GM12878 (cell line): ENCODE data around the gene RNF13.
"Not testable (repeated sequence)": the region's sequence is repeated elsewhere in the genome, so short reads cannot be mapped to it uniquely, and the experiment has no call there.

Source experiments
- CBX5 ChIP-seq: sonication (generic); IDR thresholded peaks from 2 replicates; pipeline ENCODE4 v1.6.1; 2016; ENCODE audit warnings: low read depth, moderate library complexity, mild to moderate bottlenecking, inconsistent platforms
- CTCF ChIP-seq, 3 experiments: IDR thresholded peaks in 2 of 3; conservative IDR thresholded peaks in 1 of 3; 2 replicates each; pipeline ENCODE4 v1.5.1; 2011; ENCODE audit warnings: low read depth in 3 of 3, low read length in 3 of 3, mild to moderate bottlenecking in 3 of 3, control low read depth in 2 of 3, moderate library complexity in 2 of 3, inconsistent platforms in 1 of 3, mixed read lengths in 1 of 3; ENCODE audit not compliant: control insufficient read depth in 2 of 3, insufficient read depth in 1 of 3; ENCODE audit errors: extremely low read depth in 1 of 3
- E2F4 ChIP-seq: IDR thresholded peaks from 2 replicates; pipeline ENCODE4 v1.6.1; 2012; ENCODE audit warnings: low read depth, low read length, improper control_type of control experiment
- HDAC2 ChIP-seq: fragments of 200-600 bp; sonication (generic); IDR thresholded peaks from 2 replicates; pipeline ENCODE4 v1.6.1; 2017
- JUNB ChIP-seq: IDR thresholded peaks from 2 replicates; pipeline ENCODE4 v1.6.1; 2016; ENCODE audit warnings: antibody characterized with exemption, mild to moderate bottlenecking

GRCh38 chr3:149884848-149885247 is 71.8 kb downstream of the RNF13 start:
- TF ChIP-seq CTCF (IDR thresholded peaks at IDR 0.05 in 2 of 3, conservative IDR thresholded peaks at IDR 0.05 in 1 of 3; ENCODE audit: control insufficient read depth in 2 of 3, extremely low read depth in 1 of 3, insufficient read depth in 1 of 3, low read depth in 3 of 3, low read length in 3 of 3); JUNB; CBX5; HDAC2; E2F4: not testable (repeated sequence)
